ENCODE data around the gene ADARB2. TPM values are rescaled to one million over a fixed set of nuclear protein-coding genes. Genes with fewer than 3 reads are reported as not detected.

ADARB2 gene
- total and polyA plus RNA-seq, 3 experiments from 2014 or later = not detected

DNA sequence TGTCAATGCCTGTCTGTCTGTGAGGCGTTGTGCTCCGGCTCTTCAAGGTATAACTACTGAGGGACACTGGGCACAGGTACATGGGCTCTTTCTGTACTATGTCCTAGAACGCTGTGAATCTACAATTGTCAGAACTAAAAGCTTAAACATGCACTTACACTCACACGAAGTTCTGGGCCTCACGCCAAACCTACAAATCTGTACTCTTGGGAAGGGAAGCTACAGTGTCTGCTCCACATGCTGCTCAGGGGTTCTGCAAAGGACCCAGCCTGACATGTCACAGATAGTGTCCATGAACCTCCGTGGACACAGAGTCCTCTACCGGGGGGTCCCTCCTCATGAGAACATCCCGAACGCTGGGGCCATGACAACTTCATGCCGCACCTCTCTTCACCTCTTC is 412.4 kb downstream of the ADARB2 start:
- H3K36me3 ChIP-seq (ENCODE audit: insufficient read depth, low read length) = no peaks in the 10 kb centered on the region
- H3K9me3 ChIP-seq (ENCODE audit: low read length) = no peaks in the 10 kb centered on the region
- no peak overlapping the region for H3K27ac ChIP-seq (ENCODE audit: low read depth, low read length)
- ChIA-PET POLR2A (no interaction called here), CTCF (no interaction called here)
- H3K4me3 Mint-ChIP-seq = no peak overlapping the region
- DNase-seq = no peak
- H3K4me3 ChIP-seq (ENCODE audit: low read length) = no peak overlapping the region
- H3K27ac Mint-ChIP-seq = no peak overlapping the region
- no peaks in the 10 kb centered on the region for H3K4me1 Mint-ChIP-seq
- H3K36me3 Mint-ChIP-seq = no peaks in the 10 kb centered on the region
- no peaks in the 10 kb centered on the region for H3K4me1 ChIP-seq (ENCODE audit: insufficient read depth, low read length)
- H3K27me3 ChIP-seq (ENCODE audit: insufficient read depth, low read length, poor library complexity, severe bottlenecking) = no peaks in the 10 kb centered on the region
- H3K27me3 Mint-ChIP-seq = peaks cover 4 to 18% of the 10 kb centered on the region in 2 donors
- H3K9me3 Mint-ChIP-seq = peaks cover 0 to 2% (median 0%) of the 10 kb centered on the region in 5 donors

DNA sequence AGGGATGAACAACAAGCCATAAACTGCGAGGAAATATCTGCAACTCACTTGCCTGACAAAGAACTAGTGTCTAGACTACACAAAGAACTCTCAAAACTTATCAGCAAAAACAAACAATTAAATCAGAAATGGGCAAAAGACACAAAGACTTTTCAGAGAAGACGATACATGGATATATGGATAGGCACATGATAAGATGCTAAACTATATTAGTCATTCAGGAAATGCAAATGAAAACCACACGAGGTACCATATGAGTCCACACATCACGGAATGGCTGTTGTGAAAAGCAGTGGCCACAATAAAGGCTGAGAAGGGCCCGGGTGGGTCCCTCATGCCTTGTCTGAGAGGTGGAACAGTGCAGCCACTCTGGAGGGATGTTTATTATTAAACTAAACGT is 413.4 kb downstream of the ADARB2 start:
- Mint-ChIP-seq H3K9me3 (peaks cover 0 to 2% (median 0%) of the 10 kb centered on the region in 5 donors), H3K4me1 (no peaks in the 10 kb centered on the region), H3K27ac (no peak overlapping the region), H3K4me3 (no peak overlapping the region), H3K27me3 (peaks cover 2 to 19% of the 10 kb centered on the region in 2 donors), H3K36me3 (no peaks in the 10 kb centered on the region)
- Histone ChIP-seq H3K27ac (ENCODE audit: low read depth, low read length) (no peak overlapping the region), H3K36me3 (ENCODE audit: insufficient read depth, low read length) (no peaks in the 10 kb centered on the region), H3K27me3 (ENCODE audit: insufficient read depth, low read length, poor library complexity, severe bottlenecking) (no peaks in the 10 kb centered on the region), H3K9me3 (ENCODE audit: low read length) (no peaks in the 10 kb centered on the region), H3K4me1 (ENCODE audit: insufficient read depth, low read length) (no peaks in the 10 kb centered on the region), H3K4me3 (ENCODE audit: low read length) (no peak overlapping the region)
- no peak for DNase-seq
- ChIA-PET CTCF (no interaction called here), POLR2A (no interaction called here)

DNA sequence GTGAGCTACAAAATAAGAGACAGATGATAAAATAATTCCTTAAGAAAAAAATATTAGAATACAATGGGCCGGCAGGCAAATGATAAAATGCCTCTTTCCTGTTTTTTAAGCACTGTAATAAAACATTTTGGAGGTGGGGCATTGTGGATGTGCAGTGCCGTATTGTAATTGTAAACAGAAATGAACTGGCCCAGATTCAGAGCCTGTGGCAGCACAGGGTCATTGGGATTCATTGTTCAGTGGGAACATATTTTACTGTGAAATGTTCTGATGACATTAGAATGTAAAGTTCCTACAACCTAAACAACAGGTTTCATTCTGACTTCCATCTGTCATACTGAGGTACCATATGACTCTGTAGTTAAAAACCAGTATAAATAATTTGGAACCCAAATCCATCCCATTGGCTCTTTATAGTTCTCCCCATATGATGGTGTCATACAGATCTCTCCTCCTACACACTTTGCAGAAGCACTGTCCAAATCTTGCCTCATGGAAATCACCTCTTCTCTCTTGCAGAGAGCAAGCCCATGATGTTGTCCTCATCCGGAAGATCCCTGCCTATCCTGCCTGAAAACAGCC is 416.5 kb downstream of the ADARB2 start:
- no peak for DNase-seq
- CTCF ChIA-PET = no interaction called here
- Mint-ChIP-seq H3K36me3 (no peaks in the 10 kb centered on the region), H3K9me3 (no peaks in the 10 kb centered on the region), H3K27me3 (peaks cover 8 to 24% of the 10 kb centered on the region in 2 donors), H3K4me1 (no peaks in the 10 kb centered on the region), H3K4me3 (no peak overlapping the region), H3K27ac (peak overlapping the region in 1 of 8 donors; percentile 74)
- no peaks in the 10 kb centered on the region for H3K27me3 ChIP-seq (ENCODE audit: insufficient read depth, low read length, poor library complexity, severe bottlenecking)
- H3K4me1 ChIP-seq (ENCODE audit: insufficient read depth, low read length) = no peaks in the 10 kb centered on the region
- no peaks in the 10 kb centered on the region for H3K9me3 ChIP-seq (ENCODE audit: low read length)
- POLR2A ChIA-PET = no interaction called here
- no peaks in the 10 kb centered on the region for H3K36me3 ChIP-seq (ENCODE audit: insufficient read depth, low read length)
- no peak overlapping the region for H3K4me3 ChIP-seq (ENCODE audit: low read length)
- no peak overlapping the region for H3K27ac ChIP-seq (ENCODE audit: low read depth, low read length)

DNA sequence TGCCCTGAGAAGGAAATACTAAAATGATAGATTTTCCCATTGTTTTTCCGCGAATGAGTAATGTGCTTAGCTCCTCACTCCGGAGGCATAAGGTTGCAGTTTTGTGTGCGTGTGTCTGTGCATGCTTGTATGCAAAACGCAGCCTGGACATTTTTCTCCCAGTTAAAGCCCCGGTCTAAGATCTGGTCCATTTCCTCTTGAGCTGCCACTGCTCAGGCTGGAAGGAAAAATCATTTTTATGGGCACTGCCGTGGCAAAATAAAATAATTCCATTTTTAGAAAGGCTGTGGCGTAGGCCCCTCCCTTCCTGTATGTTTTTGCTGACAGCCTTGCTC is 420.5 kb downstream of the ADARB2 start:
- DNase-seq = no peak
- Mint-ChIP-seq H3K27me3 (peaks cover 8 to 20% of the 10 kb centered on the region in 2 donors), H3K9me3 (no peaks in the 10 kb centered on the region), H3K36me3 (no peaks in the 10 kb centered on the region), H3K4me3 (no peak overlapping the region), H3K27ac (no peak overlapping the region), H3K4me1 (no peaks in the 10 kb centered on the region)
- no peak overlapping the region for H3K4me3 ChIP-seq (ENCODE audit: low read length)
- H3K27me3 ChIP-seq (ENCODE audit: insufficient read depth, low read length, poor library complexity, severe bottlenecking) = no peaks in the 10 kb centered on the region
- no peaks in the 10 kb centered on the region for H3K4me1 ChIP-seq (ENCODE audit: insufficient read depth, low read length)
- no peaks in the 10 kb centered on the region for H3K36me3 ChIP-seq (ENCODE audit: insufficient read depth, low read length)
- no peaks in the 10 kb centered on the region for H3K9me3 ChIP-seq (ENCODE audit: low read length)
- ChIA-PET CTCF (no interaction called here), POLR2A (no interaction called here)
- H3K27ac ChIP-seq (ENCODE audit: low read depth, low read length) = no peak overlapping the region

DNA sequence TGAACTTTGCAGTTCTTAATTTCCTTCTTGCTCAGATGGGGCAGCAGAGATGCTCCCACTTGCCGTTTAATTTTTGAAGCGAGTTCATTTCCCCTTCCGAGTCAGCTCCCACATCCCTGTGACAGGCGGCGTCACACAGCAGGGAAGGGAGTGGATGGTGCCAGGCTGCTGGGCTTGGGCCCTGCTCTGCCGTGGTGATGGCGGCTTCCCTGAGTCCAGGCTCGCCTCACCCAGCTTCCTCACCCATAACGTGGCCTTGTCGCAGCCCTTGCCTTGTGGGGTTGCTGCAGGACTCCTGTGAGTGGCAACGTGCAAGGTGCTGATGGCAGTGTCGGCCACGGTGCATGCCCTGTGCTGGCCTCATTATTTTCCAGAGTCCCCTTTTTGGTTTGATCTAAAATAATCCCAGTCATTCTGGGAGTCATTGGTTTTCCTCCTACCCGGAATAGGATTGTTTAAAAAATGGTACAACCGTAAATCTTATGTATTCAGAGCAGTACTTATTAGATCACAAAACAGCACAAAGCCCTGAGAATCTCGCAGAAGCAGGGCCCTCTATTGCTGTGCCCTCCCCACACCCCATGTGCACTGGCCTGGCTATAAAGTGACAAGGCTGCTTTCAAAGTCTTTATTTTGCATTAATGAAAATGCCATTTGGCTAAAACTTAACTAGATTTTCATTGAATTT is 421.1 kb downstream of the ADARB2 start:
- peaks cover 10 to 17% of the 10 kb centered on the region in 2 donors for H3K27me3 Mint-ChIP-seq
- no peak overlapping the region for H3K27ac ChIP-seq (ENCODE audit: low read depth, low read length)

DNA sequence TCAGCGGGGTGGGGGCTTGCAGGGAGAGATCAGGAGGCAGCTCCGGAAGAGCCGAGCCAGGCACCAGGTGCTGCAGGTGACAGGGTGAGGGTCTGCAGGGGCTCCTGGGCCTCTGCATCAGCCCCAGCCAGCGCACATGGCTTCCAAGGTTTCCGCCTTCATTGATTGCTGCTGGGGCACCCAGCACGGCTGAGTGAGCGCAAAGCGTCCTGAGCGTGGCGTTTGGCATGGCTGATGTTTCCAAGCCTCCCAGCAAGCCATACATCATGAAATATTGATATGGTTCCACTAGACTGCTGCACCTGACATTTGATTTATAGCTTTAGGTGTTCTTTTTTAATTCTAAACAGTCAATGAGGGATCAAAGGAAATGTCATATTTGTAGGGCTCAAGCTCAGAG is 422.1 kb downstream of the ADARB2 start:
- Mint-ChIP-seq H3K27me3 (peaks cover 8 to 9% of the 10 kb centered on the region in 2 donors), H3K4me1 (no peaks in the 10 kb centered on the region), H3K36me3 (no peaks in the 10 kb centered on the region), H3K27ac (no peak overlapping the region), H3K9me3 (no peaks in the 10 kb centered on the region), H3K4me3 (no peak overlapping the region)
- POLR2A ChIA-PET = no interaction called here
- no peaks in the 10 kb centered on the region for H3K4me1 ChIP-seq (ENCODE audit: insufficient read depth, low read length)
- no peaks in the 10 kb centered on the region for H3K9me3 ChIP-seq (ENCODE audit: low read length)
- CTCF ChIA-PET = no interaction called here
- no peak overlapping the region for H3K27ac ChIP-seq (ENCODE audit: low read depth, low read length)
- DNase-seq = no peak
- H3K36me3 ChIP-seq (ENCODE audit: insufficient read depth, low read length) = no peaks in the 10 kb centered on the region
- H3K27me3 ChIP-seq (ENCODE audit: insufficient read depth, low read length, poor library complexity, severe bottlenecking) = no peaks in the 10 kb centered on the region
- no peak overlapping the region for H3K4me3 ChIP-seq (ENCODE audit: low read length)

More for the DNA sequence above, 421.1 kb downstream of the ADARB2 start:
- POLR2A ChIA-PET = no interaction called here
- Histone ChIP-seq H3K36me3 (ENCODE audit: insufficient read depth, low read length) (no peaks in the 10 kb centered on the region), H3K4me3 (ENCODE audit: low read length) (no peak overlapping the region), H3K4me1 (ENCODE audit: insufficient read depth, low read length) (no peaks in the 10 kb centered on the region), H3K9me3 (ENCODE audit: low read length) (no peaks in the 10 kb centered on the region), H3K27me3 (ENCODE audit: insufficient read depth, low read length, poor library complexity, severe bottlenecking) (no peaks in the 10 kb centered on the region)
- Mint-ChIP-seq H3K4me3 (no peak overlapping the region), H3K9me3 (no peaks in the 10 kb centered on the region), H3K36me3 (no peaks in the 10 kb centered on the region), H3K27ac (no peak overlapping the region), H3K4me1 (no peaks in the 10 kb centered on the region)
- DNase-seq = no peak
- CTCF ChIA-PET = no interaction called here

DNA sequence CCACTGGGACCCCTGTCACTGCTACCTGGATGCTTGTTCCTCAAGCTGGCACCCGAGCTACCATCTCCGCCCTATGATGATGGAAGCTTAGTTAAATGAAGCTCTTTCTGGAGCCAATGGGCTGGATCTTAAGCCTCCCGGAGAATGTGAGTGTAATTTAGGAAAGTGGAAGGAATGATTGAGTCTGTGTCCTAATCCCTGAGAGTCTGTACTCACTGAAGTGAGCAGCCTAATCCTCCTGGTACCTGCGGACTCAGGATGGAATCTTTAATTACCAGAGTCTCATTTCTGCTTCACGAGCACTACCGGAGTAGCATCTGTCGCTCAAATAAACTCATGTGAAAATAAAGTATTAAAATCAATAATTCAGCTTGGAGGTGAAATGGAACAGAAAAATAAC is 425.6 kb downstream of the ADARB2 start:
- ChIA-PET CTCF (no interaction called here), POLR2A (no interaction called here)
- Histone ChIP-seq H3K36me3 (ENCODE audit: insufficient read depth, low read length) (no peaks in the 10 kb centered on the region), H3K9me3 (ENCODE audit: low read length) (no peaks in the 10 kb centered on the region), H3K4me1 (ENCODE audit: insufficient read depth, low read length) (no peaks in the 10 kb centered on the region), H3K27me3 (ENCODE audit: insufficient read depth, low read length, poor library complexity, severe bottlenecking) (no peaks in the 10 kb centered on the region), H3K4me3 (ENCODE audit: low read length) (no peak overlapping the region), H3K27ac (ENCODE audit: low read depth, low read length) (no peak overlapping the region)
- DNase-seq = no peak
- H3K27ac Mint-ChIP-seq = no peak overlapping the region
- peaks cover 0 to 7% of the 10 kb centered on the region in 2 donors for H3K27me3 Mint-ChIP-seq
- H3K36me3 Mint-ChIP-seq = no peaks in the 10 kb centered on the region
- no peaks in the 10 kb centered on the region for H3K4me1 Mint-ChIP-seq
- peaks cover 0 to 4% (median 0%) of the 10 kb centered on the region in 5 donors for H3K9me3 Mint-ChIP-seq
- no peak overlapping the region for H3K4me3 Mint-ChIP-seq

DNA sequence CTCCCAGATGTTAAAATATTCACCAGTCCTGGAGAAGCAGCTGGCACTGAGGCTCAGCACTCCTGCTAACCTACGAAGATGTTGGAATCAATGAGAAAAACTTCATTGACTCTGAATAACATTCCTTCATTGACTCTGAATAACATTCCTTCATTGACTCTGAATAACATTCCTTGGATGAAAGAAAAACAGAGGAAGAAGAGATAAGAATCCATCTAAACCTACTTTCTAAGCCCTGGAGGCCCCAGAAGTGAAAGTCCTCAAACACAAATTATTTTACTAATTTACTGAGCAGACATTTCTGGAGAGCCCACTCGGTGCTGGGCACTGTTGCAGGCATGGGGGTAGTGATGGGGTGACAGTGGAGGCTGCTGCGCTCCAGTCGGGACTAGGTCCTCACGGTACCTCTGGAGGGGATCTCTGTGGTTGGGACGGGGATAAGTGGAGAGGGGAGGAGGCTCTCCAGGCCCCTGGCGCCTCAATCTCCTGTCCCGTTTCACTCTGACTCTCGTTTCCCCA is 427.0 kb downstream of the ADARB2 start:
- Histone ChIP-seq H3K27ac (ENCODE audit: low read depth, low read length) (no peak overlapping the region), H3K4me1 (ENCODE audit: insufficient read depth, low read length) (no peaks in the 10 kb centered on the region), H3K27me3 (ENCODE audit: insufficient read depth, low read length, poor library complexity, severe bottlenecking) (no peaks in the 10 kb centered on the region), H3K4me3 (ENCODE audit: low read length) (no peak overlapping the region), H3K36me3 (ENCODE audit: insufficient read depth, low read length) (no peaks in the 10 kb centered on the region), H3K9me3 (ENCODE audit: low read length) (no peaks in the 10 kb centered on the region)
- Mint-ChIP-seq H3K27ac (no peak overlapping the region), H3K36me3 (no peaks in the 10 kb centered on the region), H3K4me1 (no peaks in the 10 kb centered on the region), H3K4me3 (no peak overlapping the region), H3K27me3 (peaks cover 0 to 3% of the 10 kb centered on the region in 2 donors), H3K9me3 (peaks cover 0 to 4% (median 0%) of the 10 kb centered on the region in 5 donors)
- ChIA-PET POLR2A (no interaction called here), CTCF (no interaction called here)
- DNase-seq = no peak
